ENCODE measurements around the gene GNB1. TPM values are rescaled to one million over a fixed set of nuclear protein-coding genes. Genes with fewer than 3 reads are reported as not detected.

GNB1 gene
- total and polyA plus RNA-seq, 9 of the 15 experiments (the other 6 are each of a cell fraction or from before 2014, with no cell fraction given) = 34.3 to 388 (median 114) TPM

GRCh38 chr1:1906185-1907097, 15.6 kb upstream of the GNB1 start (continued):
- TF ChIP-seq KDM1A (IDR thresholded peaks at IDR 0.05) (no peak), STAT5A (IDR thresholded peaks at IDR 0.05; ENCODE audit: borderline replicate concordance, low read length) (no peak), MCM7 (IDR thresholded peaks at IDR 0.05) (no peak), ZNF445 (CRISPR knock-in tag; IDR thresholded peaks at IDR 0.05; ENCODE audit: low read depth) (no peak), ATF3 (IDR thresholded peaks at IDR 0.05) (no peak), ATF3 (CRISPR knock-in tag; conservative IDR thresholded peaks at IDR 0.05) (no peak), SIRT6 (IDR thresholded peaks at IDR 0.05; ENCODE audit: low read depth, low read length) (no peak), MAZ (CRISPR knock-in tag; conservative IDR thresholded peaks at IDR 0.05 in 1 of 2, IDR thresholded peaks at IDR 0.05 in 1 of 2) (peak in 1 of 2 experiments; percentile 83; a peak in 2 of 4 replicates), GTF2A2 (tag; IDR thresholded peaks at IDR 0.05) (no peak), NFE2 (IDR thresholded peaks at IDR 0.05; ENCODE audit: low read depth) (no peak), ZNF124 (CRISPR knock-in tag; IDR thresholded peaks at IDR 0.05) (no peak), U2AF1 (optimal IDR thresholded peaks at IDR 0.05; ENCODE audit: low read depth, low read length) (no peak), LARP7 (IDR thresholded peaks at IDR 0.05) (no peak; the same call in 1 of the 2 replicates), NR1H2 (CRISPR knock-in tag; IDR thresholded peaks at IDR 0.05) (no peak), SMARCB1 (IDR thresholded peaks at IDR 0.05; ENCODE audit: insufficient read length, low read depth) (no peak), CBX3 (IDR thresholded peaks at IDR 0.05; ENCODE audit: borderline replicate concordance in 1 of 2, low read length in 2 of 2) (peak in 1 of 2 experiments; percentile 52; a peak in 1 of 3 replicates), ZNF740 (CRISPR knock-in tag; IDR thresholded peaks at IDR 0.05) (0 out of 2 replicates have a peak, but pooled peaks have one; percentile 51), ZNF740 (tag; IDR thresholded peaks at IDR 0.05) (no peak), ZFP91 (CRISPR knock-in tag; IDR thresholded peaks at IDR 0.05) (no peak), ZNF217 (CRISPR knock-in tag; IDR thresholded peaks at IDR 0.05) (no peak), ZBTB8A (IDR thresholded peaks at IDR 0.05; ENCODE audit: partially characterized antibody) (no peak)
